Measurements from ENCODE around the gene FGF21. TPM values are rescaled to one million over a fixed set of nuclear protein-coding genes. Genes with fewer than 3 reads are reported as not detected.
"Not testable (repeated sequence)": the region's sequence is repeated elsewhere in the genome, so short reads cannot be mapped to it uniquely, and the experiment has no call there.

Gene FGF21
- total and polyA plus RNA-seq, 9 donors = not detected

DNA sequence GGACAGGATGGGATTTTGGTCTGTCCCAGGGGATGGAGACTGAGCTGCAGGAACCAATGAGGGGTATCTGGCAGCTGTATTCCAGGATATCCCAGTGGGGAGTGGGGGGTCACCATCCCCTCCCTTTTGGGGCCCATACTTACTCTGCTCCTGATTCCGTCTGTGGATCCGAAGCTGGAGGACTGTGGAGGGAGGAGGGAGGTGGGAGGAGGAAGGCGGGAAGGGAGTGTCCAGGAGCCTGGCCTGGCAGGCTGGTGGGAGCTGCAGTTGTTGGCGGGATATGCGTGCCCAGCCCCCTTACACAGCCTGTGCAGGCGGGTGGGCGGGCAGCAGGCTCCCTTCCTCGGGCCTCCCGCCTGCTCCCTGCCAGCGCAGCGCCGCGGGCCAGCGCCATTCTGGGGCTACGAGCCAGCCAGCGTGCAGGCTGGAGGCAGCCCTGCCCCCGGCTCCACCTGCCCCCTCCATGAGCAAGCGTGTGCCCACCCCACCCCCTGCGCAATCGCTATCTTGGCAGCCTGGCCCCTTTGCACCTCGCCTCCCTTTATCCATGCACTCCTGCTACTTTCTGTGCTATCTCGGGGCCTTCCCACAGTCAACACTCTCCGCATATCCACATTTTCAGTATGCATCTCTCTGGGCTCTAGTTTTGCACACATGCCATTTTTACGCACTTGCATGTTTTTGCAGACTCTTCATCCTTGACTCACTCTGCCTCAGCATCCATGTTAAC is 38.6 kb upstream of the FGF21 start:
- H3K4me1 ChIP-seq (ENCODE audit: insufficient read depth) = peaks cover 41% of the 10 kb centered on the region
- H3K27me3 ChIP-seq = no peaks in the 10 kb centered on the region
- DNase-seq = peak; percentile 69 to 87 (median 85)
- no peaks in the 10 kb centered on the region for H3K36me3 ChIP-seq
- H3K27ac ChIP-seq = peak overlapping the region; percentile 3 to 79
- 2 to 5% (median 3%) methylated on average over 24 of the region's 24 CpGs for WGBS, 3 donors
- intact Hi-C loops (cut with DNase I) = loop anchor here in 1 of 4 donors (10.0 kb wide), 1 partner anchor 72 kb away; the partner anchor contains the start of gene CA11
- H3K9me3 ChIP-seq = no peaks in the 10 kb centered on the region
- peak overlapping the region; percentile 19 for H3K4me3 ChIP-seq
- no peak for TF ChIP-seq EP300 (IDR thresholded peaks at IDR 0.05)
- TF ChIP-seq POLR2A (IDR thresholded peaks at IDR 0.05) = no peak
- TF ChIP-seq, protein P1, sequence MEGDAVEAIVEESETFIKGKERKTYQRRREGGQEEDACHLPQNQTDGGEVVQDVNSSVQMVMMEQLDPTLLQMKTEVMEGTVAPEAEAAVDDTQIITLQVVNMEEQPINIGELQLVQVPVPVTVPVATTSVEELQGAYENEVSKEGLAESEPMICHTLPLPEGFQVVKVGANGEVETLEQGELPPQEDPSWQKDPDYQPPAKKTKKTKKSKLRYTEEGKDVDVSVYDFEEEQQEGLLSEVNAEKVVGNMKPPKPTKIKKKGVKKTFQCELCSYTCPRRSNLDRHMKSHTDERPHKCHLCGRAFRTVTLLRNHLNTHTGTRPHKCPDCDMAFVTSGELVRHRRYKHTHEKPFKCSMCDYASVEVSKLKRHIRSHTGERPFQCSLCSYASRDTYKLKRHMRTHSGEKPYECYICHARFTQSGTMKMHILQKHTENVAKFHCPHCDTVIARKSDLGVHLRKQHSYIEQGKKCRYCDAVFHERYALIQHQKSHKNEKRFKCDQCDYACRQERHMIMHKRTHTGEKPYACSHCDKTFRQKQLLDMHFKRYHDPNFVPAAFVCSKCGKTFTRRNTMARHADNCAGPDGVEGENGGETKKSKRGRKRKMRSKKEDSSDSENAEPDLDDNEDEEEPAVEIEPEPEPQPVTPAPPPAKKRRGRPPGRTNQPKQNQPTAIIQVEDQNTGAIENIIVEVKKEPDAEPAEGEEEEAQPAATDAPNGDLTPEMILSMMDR (IDR thresholded peaks at IDR 0.05) = no peak

DNA sequence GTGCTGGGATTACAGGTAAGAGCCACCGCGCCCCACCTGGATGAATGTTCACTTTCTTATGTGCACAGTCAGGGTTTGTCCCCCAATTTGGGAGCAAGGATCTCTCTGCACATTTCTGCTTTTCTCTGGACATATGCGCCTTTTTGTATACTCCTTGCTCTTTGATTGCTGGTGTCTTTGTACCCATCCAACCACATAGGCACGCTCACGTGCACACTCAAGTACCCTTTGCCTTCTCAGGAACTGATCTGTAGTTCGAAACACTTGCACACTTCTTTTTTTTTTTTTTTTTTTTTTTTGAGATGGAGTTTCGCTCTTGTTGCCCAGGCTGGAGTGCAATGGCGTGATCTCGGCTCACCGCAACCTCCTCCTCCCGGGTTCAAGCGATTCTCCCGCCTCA is 37.2 kb upstream of the FGF21 start:
- not testable (repeated sequence) for H3K4me3 ChIP-seq, H3K36me3 ChIP-seq, H3K9me3 ChIP-seq, DNase-seq, H3K27me3 ChIP-seq
- Histone ChIP-seq H3K27ac (peak overlapping the region in 1 of 2 donors; percentile 27), H3K4me1 (ENCODE audit: insufficient read depth) (peaks cover 39% of the 10 kb centered on the region)
- intact Hi-C loops (cut with DNase I) = loop anchor here in 1 of 4 donors (10.0 kb wide), 1 partner anchor 73 kb away; the partner anchor contains the start of gene CA11
- 93 to 95% (median 93%) methylated on average over 13 of the region's 13 CpGs for WGBS, 3 donors

DNA sequence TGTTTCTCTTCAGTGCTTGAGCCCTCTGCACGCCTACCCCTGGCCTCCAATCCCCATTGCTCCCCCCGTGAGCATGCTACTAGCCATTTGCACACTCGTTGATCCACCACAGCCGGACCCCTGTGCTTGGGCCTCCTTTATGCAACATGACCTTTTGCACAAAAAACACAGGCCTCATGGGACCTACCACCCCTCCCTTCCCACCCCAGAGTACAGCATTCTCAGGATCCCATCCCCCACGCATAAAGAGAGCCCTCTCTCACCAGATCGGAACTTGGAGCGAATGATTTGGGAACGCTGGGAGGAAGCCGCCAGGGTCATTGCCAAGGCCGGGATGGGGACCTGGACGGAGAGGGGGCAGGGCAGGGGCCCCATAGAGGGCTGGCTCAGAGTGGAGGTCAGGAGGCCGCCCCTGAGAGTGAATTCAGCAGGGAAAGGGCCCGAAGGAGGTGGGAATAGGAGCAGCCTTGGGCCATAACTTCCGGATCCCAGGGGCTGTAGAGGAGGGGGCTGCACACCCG is 36.6 kb upstream of the FGF21 start:
- Histone ChIP-seq H3K4me1 (ENCODE audit: insufficient read depth) (peaks cover 36% of the 10 kb centered on the region), H3K27me3 (no peaks in the 10 kb centered on the region), H3K27ac (peak overlapping the region in 1 of 2 donors; percentile 96), H3K36me3 (no peaks in the 10 kb centered on the region), H3K4me3 (no peak overlapping the region), H3K9me3 (no peaks in the 10 kb centered on the region)
- TF ChIP-seq EP300 (IDR thresholded peaks at IDR 0.05) = no peak
- TF ChIP-seq, protein P1 (IDR thresholded peaks at IDR 0.05) = no peak
- TF ChIP-seq POLR2A (IDR thresholded peaks at IDR 0.05) = no peak
- 29 to 45% (median 37%) methylated on average over 15 of the region's 15 CpGs for WGBS, 3 donors
- DNase-seq = peak; percentile 43 to 82 (median 69)
- intact Hi-C loops (cut with DNase I) = loop anchor here in 1 of 4 donors (10.0 kb wide), 1 partner anchor 74 kb away; the partner anchor contains the start of gene CA11

GRCh38 chr19:48719263-48720171 is 35.8 kb upstream of the FGF21 start, which contains the start of gene MAMSTR:
TSS of gene MAMSTR (minus strand) at chr19:48719725. CDS start at chr19:48719031, 694 bp downstream.
- 46 to 70% (median 56%) methylated on average over 33 of the region's 33 CpGs for WGBS, 3 donors
- Histone ChIP-seq H3K27ac (peak within 1 kb of the TSS; percentile 55 to 96), H3K36me3 (no peaks in the 10 kb centered on the region), H3K27me3 (no peaks in the 10 kb centered on the region), H3K4me3 (peak within 1 kb of the TSS; percentile 51), H3K9me3 (no peaks in the 10 kb centered on the region), H3K4me1 (ENCODE audit: insufficient read depth) (peaks cover 38% of the 10 kb centered on the region)
- TF ChIP-seq POLR2A (IDR thresholded peaks at IDR 0.05) (no peak), EP300 (IDR thresholded peaks at IDR 0.05) (no peak)
- TF ChIP-seq, protein P1 (IDR thresholded peaks at IDR 0.05) = no peak
- DNase-seq = peak; percentile 52 to 78 (median 74)
- intact Hi-C loops (cut with DNase I) = loop anchor here in 1 of 4 donors (10.0 kb wide), 1 partner anchor 75 kb away; the partner anchor contains the start of gene CA11
